ENCODE results near the gene TTC38. TPM values are rescaled to one million over a fixed set of nuclear protein-coding genes. Genes with fewer than 3 reads are reported as not detected.
A peak's percentile ranks its signal among the peaks of the same experiment; 100 is the strongest.

Gene TTC38
- total and polyA plus RNA-seq, 2 donors from 2014 or later, result 41.3 to 100 TPM

- Histone ChIP-seq H3K27ac (ENCODE audit: low read depth in 2 of 2, low read length in 2 of 2) (no peak overlapping the region), H3K9ac (ENCODE audit: low read length in 3 of 3) (peak overlapping the region in 2 of 3 donors; percentile 19 to 80), H3K9me3 (ENCODE audit: control insufficient read depth in 2 of 3, insufficient read depth in 1 of 3, low read length in 3 of 3) (no peaks in the 10 kb centered on the region), H3K36me3 (ENCODE audit: control insufficient read depth in 2 of 3, insufficient read depth in 3 of 3, low read length in 3 of 3) (no peaks in the 10 kb centered on the region), H3K27me3 (ENCODE audit: control insufficient read depth, insufficient read depth, low read length) (no peaks in the 10 kb centered on the region), H3K4me3 (ENCODE audit: low read length in 3 of 3) (peak overlapping the region in 1 of 3 donors; percentile 77), H3K4me1 (ENCODE audit: control insufficient read depth in 2 of 3, insufficient read depth in 2 of 3, low read depth in 1 of 3, low read length in 3 of 3) (peaks cover 0 to 2% (median 0%) of the 10 kb centered on the region in 3 donors)
- no peak for TF ChIP-seq CTCF (IDR thresholded peaks at IDR 0.05; ENCODE audit: borderline replicate concordance, extremely low read depth, insufficient read depth)
- DNase-seq, result no peak
- intact Hi-C loops (cut with DNase I), result no loop called here
- FAIRE-seq, result no peak
Measured at GRCh38 chr22:46251266-46251665, 16.5 kb upstream of the TTC38 start.

- TF ChIP-seq CTCF (IDR thresholded peaks at IDR 0.05; ENCODE audit: borderline replicate concordance, extremely low read depth, insufficient read depth), result no peak
Measured at GRCh38 chr22:46251816-46252380, 15.9 kb upstream of the TTC38 start.

GRCh38 chr22:46256358-46256958, 11.3 kb upstream of the TTC38 start:
- TF ChIP-seq CTCF (IDR thresholded peaks at IDR 0.05; ENCODE audit: borderline replicate concordance, extremely low read depth, insufficient read depth), result no peak
- H3K4me1 ChIP-seq (ENCODE audit: control insufficient read depth in 2 of 3, insufficient read depth in 2 of 3, low read depth in 1 of 3, low read length in 3 of 3), result no peaks in the 10 kb centered on the region
- intact Hi-C loops (cut with DNase I), result no loop called here
- no peak overlapping the region for H3K27ac ChIP-seq (ENCODE audit: low read depth in 2 of 2, low read length in 2 of 2)
- no peaks in the 10 kb centered on the region for H3K9me3 ChIP-seq (ENCODE audit: control insufficient read depth in 2 of 3, insufficient read depth in 1 of 3, low read length in 3 of 3)
- H3K27me3 ChIP-seq (ENCODE audit: control insufficient read depth, insufficient read depth, low read length), result no peaks in the 10 kb centered on the region
- no peak overlapping the region for H3K4me3 ChIP-seq (ENCODE audit: low read length in 3 of 3)
- no peaks in the 10 kb centered on the region for H3K36me3 ChIP-seq (ENCODE audit: control insufficient read depth in 2 of 3, insufficient read depth in 3 of 3, low read length in 3 of 3)
- no peak overlapping the region for H3K9ac ChIP-seq (ENCODE audit: low read length in 3 of 3)
- no peak for DNase-seq
- FAIRE-seq, result no peak

More at GRCh38 chr22:46251816-46252380, 15.9 kb upstream of the TTC38 start:
- H3K9ac ChIP-seq (ENCODE audit: low read length in 3 of 3), result no peak overlapping the region
- no peak overlapping the region for H3K27ac ChIP-seq (ENCODE audit: low read depth in 2 of 2, low read length in 2 of 2)
- no peaks in the 10 kb centered on the region for H3K36me3 ChIP-seq (ENCODE audit: control insufficient read depth in 2 of 3, insufficient read depth in 3 of 3, low read length in 3 of 3)
- intact Hi-C loops (cut with DNase I), result no loop called here
- peaks cover 0 to 2% (median 0%) of the 10 kb centered on the region in 3 donors for H3K4me1 ChIP-seq (ENCODE audit: control insufficient read depth in 2 of 3, insufficient read depth in 2 of 3, low read depth in 1 of 3, low read length in 3 of 3)
- DNase-seq, result no peak
- no peaks in the 10 kb centered on the region for H3K27me3 ChIP-seq (ENCODE audit: control insufficient read depth, insufficient read depth, low read length)
- no peak for FAIRE-seq
- no peaks in the 10 kb centered on the region for H3K9me3 ChIP-seq (ENCODE audit: control insufficient read depth in 2 of 3, insufficient read depth in 1 of 3, low read length in 3 of 3)
- no peak overlapping the region for H3K4me3 ChIP-seq (ENCODE audit: low read length in 3 of 3)
